HepG2 (cell line): ENCODE measurements around the gene PKNOX2. TPM values are rescaled to one million over a fixed set of nuclear protein-coding genes. Genes with fewer than 3 reads are reported as not detected.

Source experiments
- ATAC-seq: fragments of 200-7000 bp; cut with Tn5 transposase; 3 replicates; pipeline ENCODE4 v1.9.1; 2020; ENCODE audit warnings: mild to moderate bottlenecking, moderate library complexity
- BruUV-seq: library from RNA; stranded (reverse); fragments of 400-500 nt; replicated peaks from 2 replicates; lab custom pipeline; 2021; lab: Mats Ljungman, UMichigan
- CTCF ChIA-PET: fragments of 300-600 bp; formaldehyde crosslinking; extraction: SDS; loops from one replicate; lab custom pipeline; 2021; ENCODE audit warnings: low total read pairs, inconsistent platforms, low intra/inter-chr PET ratio; lab: Yijun Ruan, JAX
- POLR2A ChIA-PET: fragments of 350-600 bp; sonication (Branson Sonifier 250); formaldehyde crosslinking; loops from one replicate; lab custom pipeline; 2020; ENCODE audit warnings: antibody characterized with exemption, inconsistent platforms; lab: Yijun Ruan, JAX
- DNase-seq: peaks from one replicate; pipeline ENCODE4 v3.0.0-alpha.2; 2015; ENCODE audit warnings: low spot score
- FAIRE-seq: peaks from 3 replicates; lab custom pipeline; 2011; peaks lifted over from hg19 to GRCh38; lab: Jason Lieb, UNC
- H2AFZ ChIP-seq: one replicate; pipeline ENCODE4 v1.6.1; 2011; ENCODE audit warnings: low read length, inconsistent platforms
- H3K27ac ChIP-seq: fragments of 300-600 bp; 3 replicates; pipeline ENCODE4 v1.8.0; 2011; ENCODE audit warnings: mixed run types, mild to moderate bottlenecking, mixed read lengths, low read length, inconsistent platforms; ENCODE audit not compliant: insufficient read depth; ENCODE audit errors: extremely low read length
- H3K27me3 ChIP-seq, 2 experiments: fragments of 200-600 bp in 1 of 2; 2 replicates in 1 of 2; 3 replicates in 1 of 2; pipeline versions ENCODE4 v1.6.0 to v1.8.0; 2011; ENCODE audit warnings: low read length in 2 of 2, mild to moderate bottlenecking in 2 of 2, moderate library complexity in 2 of 2, inconsistent platforms in 1 of 2; ENCODE audit not compliant: insufficient read depth in 2 of 2, control insufficient read depth in 1 of 2
- H3K36me3 ChIP-seq, 2 experiments: fragments of 200-600 bp in 1 of 2; replicated peaks in 1 of 2; 2 replicates in 1 of 2; 3 replicates in 1 of 2; pipeline versions ENCODE4 v1.5.1 to v1.8.0; 2011; ENCODE audit warnings: low read length in 2 of 2, inconsistent platforms in 1 of 2; ENCODE audit not compliant: insufficient read depth in 2 of 2, control insufficient read depth in 1 of 2
- H3K4me1 ChIP-seq: 2 replicates; pipeline ENCODE4 v1.5.1; 2012; ENCODE audit warnings: low read length, inconsistent platforms; ENCODE audit not compliant: insufficient read depth
- H3K4me2 ChIP-seq: 2 replicates; pipeline ENCODE4 v1.6.0; 2011; ENCODE audit warnings: low read depth, low read length, inconsistent platforms
- H3K4me3 ChIP-seq, 3 experiments: fragments of 200-600 bp in 1 of 3; sonication (generic), shearing (Covaris generic) in 1 of 3; replicated peaks in 1 of 3; 2 replicates each; pipeline ENCODE4 v1.5.1; 2011 to 2016; ENCODE audit warnings: low read length in 3 of 3, inconsistent platforms in 2 of 3, low read depth in 2 of 3, mild to moderate bottlenecking in 2 of 3, control low read depth in 1 of 3, mixed read lengths in 1 of 3; ENCODE audit not compliant: insufficient read depth in 1 of 3
- H3K79me2 ChIP-seq: one replicate; pipeline ENCODE4 v1.6.1; 2011; ENCODE audit warnings: low read length, inconsistent platforms; ENCODE audit not compliant: insufficient read depth
- H3K9ac ChIP-seq: 2 replicates; pipeline ENCODE4 v1.6.0; 2011; ENCODE audit warnings: mild to moderate bottlenecking, low read depth, low read length, inconsistent platforms; ENCODE audit not compliant: insufficient read depth
- H3K9me3 ChIP-seq: 2 replicates; pipeline ENCODE4 v1.5.1; 2012; ENCODE audit warnings: mild to moderate bottlenecking, low read length
- H4K20me1 ChIP-seq: 2 replicates; pipeline ENCODE4 v1.6.0; 2011; ENCODE audit warnings: inconsistent platforms, mild to moderate bottlenecking, low read length, moderate library complexity; ENCODE audit not compliant: insufficient read depth
- AKAP8 ChIP-seq: sonication (generic); formaldehyde crosslinking; IDR thresholded peaks from 2 replicates; pipeline ENCODE4 v1.5.1; 2020; ENCODE audit warnings: mild to moderate bottlenecking, missing genetic modification reagents
- BCL3 ChIP-seq: sonication (generic); formaldehyde crosslinking; IDR thresholded peaks from 2 replicates; pipeline ENCODE4 v1.5.1; 2020; ENCODE audit warnings: mild to moderate bottlenecking, missing genetic modification reagents, moderate library complexity
- EHMT2 ChIP-seq: fragments of 200-600 bp; sonication (generic); IDR thresholded peaks from 2 replicates; pipeline ENCODE4 v1.7.0; 2017; ENCODE audit warnings: antibody characterized with exemption, low read depth, low read length, borderline replicate concordance
- HNF1A ChIP-seq, 2 experiments: sonication (generic) in 1 of 2; formaldehyde crosslinking in 1 of 2; IDR thresholded peaks; 2 replicates each; pipeline versions ENCODE4 v1.4.0 to v1.6.1; 2016 to 2020; ENCODE audit warnings: borderline replicate concordance in 1 of 2, low read depth in 1 of 2, mild to moderate bottlenecking in 1 of 2, missing genetic modification reagents in 1 of 2
- HNF4G ChIP-seq, 2 experiments: sonication (generic) in 1 of 2; formaldehyde crosslinking in 1 of 2; IDR thresholded peaks; 2 replicates each; pipeline versions ENCODE4 v1.4.0 to v1.6.1; 2011 to 2020; ENCODE audit warnings: borderline replicate concordance in 2 of 2, low read depth in 2 of 2, mild to moderate bottlenecking in 2 of 2, low read length in 1 of 2, missing genetic modification reagents in 1 of 2, moderate library complexity in 1 of 2
- IKZF5 ChIP-seq: IDR thresholded peaks from 2 replicates; pipeline ENCODE4 v1.6.1; 2018; ENCODE audit warnings: missing genetic modification reagents, mild to moderate bottlenecking, missing compliant biosample characterization
- MLX ChIP-seq: IDR thresholded peaks from 2 replicates; pipeline ENCODE4 v1.6.1; 2016
- SMAD3 ChIP-seq: sonication (generic); formaldehyde crosslinking; IDR thresholded peaks from 2 replicates; pipeline ENCODE4 v1.4.0; 2020; ENCODE audit warnings: missing genetic modification reagents
- ZNF232 ChIP-seq: sonication (generic); formaldehyde crosslinking; IDR thresholded peaks from 2 replicates; pipeline ENCODE4 v1.4.0; 2020; ENCODE audit warnings: missing genetic modification reagents, borderline replicate concordance
- ZNF280B ChIP-seq: sonication (generic); formaldehyde crosslinking; IDR thresholded peaks from 2 replicates; pipeline ENCODE4 v1.5.0; 2020; ENCODE audit warnings: missing genetic modification reagents, mild to moderate bottlenecking, borderline replicate concordance
- ZNF546 ChIP-seq: sonication (generic); formaldehyde crosslinking; conservative IDR thresholded peaks from 2 replicates; pipeline ENCODE4 v1.8.1; 2023; ENCODE audit warnings: mild to moderate bottlenecking, missing genetic modification reagents
- ZNF577 ChIP-seq: sonication (generic); formaldehyde crosslinking; IDR thresholded peaks from 2 replicates; pipeline ENCODE4 v1.4.0; 2020; ENCODE audit warnings: mild to moderate bottlenecking, low read depth, missing genetic modification reagents, borderline replicate concordance
- WGBS: methylation state at CpG from one replicate; pipeline ENCODE4 v1.1.6; 2017; ENCODE audit warnings: low lambda C conversion rate; 5-methylcytosine and 5-hydroxymethylcytosine counted together
- in situ Hi-C: cut with HindIII; loops from 2 replicates; pipeline ENCODE4 v1.10.0; 2017; ENCODE audit warnings: low pct_unique_long_range_greater_than_20kb; ENCODE audit not compliant: extremely low pct_ligation_motif_present
- intact Hi-C: fragments of 100-400 bp; cut with micrococcal nuclease; formaldehyde crosslinking; loops from one replicate; pipeline ENCODE4 v1.10.0; 2022; ENCODE audit not compliant: unreplicated experiment
- polyA plus RNA-seq, 8 experiments: library from polyadenylated mRNA; depleted of rRNA in 3 of 8; stranded (reverse) in 7 of 8; unstranded in 1 of 8; fragments of >200 nt; fragmentation: Illumina TruSeq in 4 of 8; extraction: Trizol in 4 of 8; gene quantifications; 2 replicates each; pipeline versions ENCODE4 v1.2.1 to v1.2.3, GENCODE V29; 2011 to 2016; ENCODE audit warnings: low read depth in 4 of 8, missing spikeins in 1 of 8, mixed read lengths in 1 of 8; ENCODE audit not compliant: insufficient read depth in 1 of 8
- total RNA-seq, 5 experiments: library from RNA; depleted of rRNA; stranded (reverse); fragments of >200 nt; fragmentation: Illumina TruSeq; extraction: Trizol; gene quantifications; 2 replicates each; pipeline ENCODE4 v1.2.3, GENCODE V29; 2016; ENCODE audit warnings: low read depth in 1 of 5

PKNOX2 gene
- total and polyA plus RNA-seq, 2 of the 13 experiments (the other 11 are each of a cell fraction or from before 2014, with no cell fraction given) = not detected

GRCh38 chr11:125179895-125180294 is 15.3 kb downstream of the PKNOX2 start:
- Histone ChIP-seq H3K9me3 (no peaks in the 10 kb centered on the region), H2AFZ (no peak overlapping the region), H4K20me1 (no peaks in the 10 kb centered on the region), H3K4me3 (no peak overlapping the region), H3K9ac (no peak overlapping the region), H3K79me2 (no peaks in the 10 kb centered on the region), H3K27ac (no peak overlapping the region), H3K4me1 (no peaks in the 10 kb centered on the region), H3K27me3 (peaks cover 0 to 20% of the 10 kb centered on the region in 2 experiments; a peak in 3 of 5 replicates), H3K4me2 (no peak overlapping the region), H3K36me3 (no peaks in the 10 kb centered on the region)
- 64% methylated on average over 11 of the region's 11 CpGs for WGBS
- no TSS peak for BruUV-seq
- ChIA-PET CTCF (no interaction called here), POLR2A (no interaction called here)
- FAIRE-seq (no peak), ATAC-seq (no peak), DNase-seq (no peak)
- intact Hi-C loops = no loop called here
- in situ Hi-C loops = no loop called here
- TF ChIP-seq IKZF5 (CRISPR knock-in tag) = no peak
- no peak for TF ChIP-seq ZNF577
- no peak for TF ChIP-seq AKAP8
- no peak for TF ChIP-seq ZNF546
- no peak for TF ChIP-seq ZNF280B (CRISPR knock-in tag)
- TF ChIP-seq HNF1A (IDR thresholded peaks at IDR 0.05; ENCODE audit: low read depth) = no peak
- no peak for TF ChIP-seq HNF1A (CRISPR knock-in tag; IDR thresholded peaks at IDR 0.05; ENCODE audit: borderline replicate concordance)
- TF ChIP-seq ZNF232 = no peak
- no peak for TF ChIP-seq HNF4G (IDR thresholded peaks at IDR 0.05; ENCODE audit: borderline replicate concordance, low read depth, low read length)
- no peak for TF ChIP-seq HNF4G (CRISPR knock-in tag; IDR thresholded peaks at IDR 0.05; ENCODE audit: borderline replicate concordance, low read depth)
- no peak for TF ChIP-seq MLX (CRISPR knock-in tag)
- no peak for TF ChIP-seq BCL3 (CRISPR knock-in tag)
- no peak for TF ChIP-seq EHMT2
- TF ChIP-seq SMAD3 (CRISPR knock-in tag) = no peak
